Stimulated activated CD4-positive, alpha-beta T cell treated with anti-CD3 and anti-CD28 coated beads, Interleukin-1b, Interleukin-23, amount 100 ng/mL, for 1 hour (primary cell): Measurements from ENCODE around the gene KCNJ14.
A peak's percentile ranks its signal among the peaks of the same experiment; 100 is the strongest.

ENCODE experiments used
- DNase-seq, 2 donors: peaks; one replicate each; pipeline ENCODE4 v3.0.0-alpha.2; 2020; ENCODE audit warnings: low read depth in 2 of 2

Gene KCNJ14

DNA sequence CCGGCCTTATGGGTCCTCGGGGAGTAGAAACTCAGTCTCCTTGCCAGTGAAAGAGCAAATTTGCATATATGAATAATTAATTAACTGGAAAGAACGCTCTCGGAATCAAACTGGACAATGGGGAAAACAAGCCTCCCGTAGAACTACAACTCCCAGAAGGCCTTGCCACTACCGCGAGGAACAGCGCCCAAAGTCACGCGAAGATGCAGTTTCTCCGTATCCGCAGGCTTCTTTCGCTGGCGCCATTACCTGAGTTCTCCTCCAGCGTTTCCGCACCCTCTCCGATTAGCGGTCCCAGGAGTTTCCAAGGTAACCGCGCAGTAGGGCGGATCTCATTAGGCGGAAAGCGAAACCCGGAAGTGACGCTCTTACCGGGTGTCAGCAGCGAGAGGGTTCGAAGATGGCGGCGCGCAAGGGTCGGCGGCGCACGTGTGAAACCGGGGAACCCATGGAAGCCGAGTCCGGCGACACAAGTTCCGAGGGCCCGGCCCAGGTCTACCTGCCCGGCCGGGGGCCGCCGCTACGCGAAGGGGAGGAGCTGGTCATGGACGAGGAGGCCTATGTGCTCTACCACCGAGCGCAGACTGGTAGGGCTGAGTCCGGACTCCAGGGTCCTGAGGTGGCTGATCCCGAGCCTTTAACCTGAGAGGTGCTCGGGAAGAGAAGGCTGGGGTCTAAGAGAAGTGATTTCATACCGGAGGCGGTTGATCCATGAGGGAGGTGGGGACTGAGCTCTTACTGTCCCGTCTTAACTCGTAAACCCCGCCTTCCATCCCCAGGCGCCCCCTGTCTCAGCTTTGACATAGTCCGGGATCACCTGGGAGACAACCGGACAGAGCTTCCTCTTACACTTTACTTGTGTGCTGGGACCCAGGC is 9.5 kb upstream of the KCNJ14 start, which contains the start of gene GRWD1:
Gene GRWD1 (plus strand): TSS at position 378 of the 876 bp plus-strand sequence. CDS start 23 bp downstream, at position 401.
- DNase-seq: peak; percentile 79 to 82

DNA sequence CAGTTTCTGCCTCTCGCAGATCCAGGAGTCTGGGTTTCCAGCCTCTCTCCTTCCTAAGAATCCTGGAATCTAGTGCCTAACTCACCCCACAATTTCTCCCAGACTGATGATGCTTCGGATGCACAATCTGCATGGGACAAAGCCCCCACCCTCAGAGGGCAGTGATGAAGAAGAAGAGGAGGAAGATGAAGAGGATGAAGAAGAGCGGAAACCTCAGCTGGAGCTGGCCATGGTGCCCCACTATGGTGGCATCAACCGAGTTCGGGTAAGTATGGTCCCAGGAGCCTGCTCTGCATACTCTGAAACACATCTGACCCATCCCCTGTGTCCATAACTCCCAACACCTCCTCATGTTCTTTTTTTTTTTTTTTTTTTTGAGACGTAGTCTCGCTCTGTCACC is 8.8 kb upstream of the KCNJ14 start:
- DNase-seq: no peak

DNA sequence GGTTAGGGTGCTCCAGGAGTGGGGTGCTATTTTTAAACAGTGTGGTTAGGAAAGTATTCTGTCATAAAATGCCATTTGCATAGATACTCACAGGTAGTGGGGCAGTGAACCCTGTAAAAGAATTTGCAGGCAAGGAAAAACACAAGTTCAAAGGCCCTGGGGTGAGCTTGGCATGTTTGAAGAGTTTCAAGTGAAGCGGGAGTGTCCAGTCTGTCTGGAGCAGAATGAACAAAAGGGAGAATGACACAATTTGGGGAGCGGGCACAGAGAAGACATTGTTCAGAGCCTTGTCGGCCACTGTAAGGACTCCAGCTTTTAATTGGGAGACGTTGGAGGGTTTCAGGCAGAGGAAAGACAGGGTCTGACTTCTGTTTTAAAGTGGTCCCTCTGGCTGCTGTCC is 6.8 kb upstream of the KCNJ14 start:
- DNase-seq: no peak

- DNase-seq: no peak
Observed at GRCh38 chr19:48450441-48450840, 4.9 kb upstream of the KCNJ14 start.

DNA sequence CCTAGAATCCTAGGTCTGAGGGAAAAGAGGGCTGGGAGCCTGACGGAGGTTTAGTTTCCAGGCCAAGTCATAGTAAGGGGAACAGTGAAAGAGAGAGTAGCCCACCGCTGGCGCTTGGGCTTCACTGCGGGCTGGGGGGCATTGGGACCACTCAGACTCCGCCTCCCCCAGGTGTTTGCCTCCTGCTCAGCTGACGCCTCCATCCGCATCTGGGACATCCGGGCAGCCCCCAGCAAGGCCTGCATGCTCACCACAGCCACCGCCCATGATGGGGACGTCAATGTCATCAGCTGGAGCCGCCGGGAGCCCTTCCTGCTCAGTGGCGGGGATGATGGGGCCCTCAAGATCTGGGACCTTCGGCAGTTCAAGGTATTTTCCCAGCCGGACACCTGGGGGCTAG is 4.5 kb upstream of the KCNJ14 start:
- DNase-seq: no peak

DNA sequence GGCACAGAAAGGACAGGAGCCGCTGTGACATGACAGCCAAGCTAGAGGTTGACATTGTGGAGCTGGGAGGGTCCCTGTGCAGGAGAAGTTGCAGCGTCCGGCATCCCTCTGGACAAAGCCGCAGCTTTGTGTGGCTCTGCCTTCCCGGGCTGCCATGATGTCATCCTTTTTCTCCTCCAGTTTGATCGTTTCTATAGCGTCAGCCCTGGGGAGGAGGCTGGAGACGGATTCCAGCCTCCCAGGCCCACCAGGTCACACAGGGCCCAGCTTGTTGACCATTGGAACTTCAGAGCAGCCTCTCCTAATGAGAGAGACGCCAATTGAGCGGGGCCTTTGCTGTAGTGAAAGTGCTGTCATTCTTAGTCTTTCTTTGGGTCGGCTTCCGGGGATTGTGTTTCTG is 3.8 kb upstream of the KCNJ14 start:
- DNase-seq: no peak

DNA sequence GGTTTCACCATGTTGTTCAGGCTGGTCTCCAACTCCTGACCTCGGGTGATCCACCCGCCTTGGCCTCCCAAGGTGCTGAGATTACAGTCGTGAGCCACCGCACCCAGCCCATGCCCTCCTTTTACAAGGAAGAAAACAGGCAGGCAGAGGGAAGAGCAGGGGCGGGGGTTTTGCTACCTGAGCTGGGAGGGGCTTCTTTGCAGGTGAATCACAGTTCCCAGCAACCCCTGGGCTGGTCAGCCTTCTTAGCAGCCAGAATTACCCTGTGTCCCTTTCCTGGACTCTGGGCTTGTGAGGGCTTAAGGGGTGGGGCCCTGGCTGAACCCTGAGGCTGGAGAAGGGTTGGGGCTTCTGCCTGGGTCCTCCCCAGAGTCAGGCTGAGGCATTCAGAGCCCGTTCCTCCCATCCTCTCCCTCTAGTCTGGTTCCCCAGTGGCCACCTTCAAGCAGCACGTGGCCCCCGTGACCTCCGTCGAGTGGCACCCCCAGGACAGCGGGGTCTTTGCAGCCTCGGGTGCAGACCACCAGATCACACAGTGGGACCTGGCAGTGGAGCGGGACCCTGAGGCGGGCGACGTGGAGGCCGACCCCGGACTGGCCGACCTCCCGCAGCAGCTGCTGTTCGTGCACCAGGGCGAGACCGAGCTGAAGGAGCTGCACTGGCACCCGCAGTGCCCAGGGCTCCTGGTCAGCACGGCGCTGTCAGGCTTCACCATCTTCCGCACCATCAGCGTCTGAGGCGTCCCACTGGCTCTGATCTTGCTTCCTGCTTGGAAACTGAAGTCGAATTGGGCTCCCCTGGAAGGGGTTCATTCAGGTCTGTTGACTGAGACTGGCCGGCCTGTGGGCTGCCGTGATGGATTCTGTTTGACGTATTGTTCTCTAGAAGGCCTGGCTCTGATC is 2.8 kb upstream of the KCNJ14 start:
- no peak for DNase-seq

DNA sequence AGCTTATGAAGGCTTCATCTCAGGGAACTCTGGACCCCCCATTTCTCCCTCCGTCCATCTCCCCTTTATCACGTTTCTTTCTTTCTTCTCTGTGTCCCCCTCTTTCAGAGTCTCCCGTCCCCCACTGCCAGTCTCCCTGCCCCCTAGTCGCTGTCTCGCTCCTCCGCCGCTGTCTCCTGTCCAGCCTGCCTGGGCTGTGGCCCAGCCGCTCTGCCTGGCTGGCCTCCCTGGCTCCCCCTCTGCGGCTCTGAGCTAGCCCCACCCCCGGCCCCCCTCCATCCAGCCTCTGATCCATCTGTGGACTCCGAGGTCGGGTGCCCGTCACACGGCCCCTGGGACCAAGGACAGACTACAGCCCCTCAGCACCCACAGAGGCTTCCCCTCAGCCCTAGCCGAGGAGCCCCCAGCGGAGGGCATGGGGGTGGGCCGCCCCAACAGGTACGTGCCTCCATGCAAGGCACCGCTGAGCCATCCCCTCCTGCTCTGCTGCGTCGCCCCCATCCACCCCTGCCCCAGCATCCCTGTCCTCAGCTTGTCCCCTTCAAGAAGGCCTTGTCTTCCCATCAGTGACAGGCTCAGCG is 1.1 kb upstream of the KCNJ14 start:
- DNase-seq: no peak

DNA sequence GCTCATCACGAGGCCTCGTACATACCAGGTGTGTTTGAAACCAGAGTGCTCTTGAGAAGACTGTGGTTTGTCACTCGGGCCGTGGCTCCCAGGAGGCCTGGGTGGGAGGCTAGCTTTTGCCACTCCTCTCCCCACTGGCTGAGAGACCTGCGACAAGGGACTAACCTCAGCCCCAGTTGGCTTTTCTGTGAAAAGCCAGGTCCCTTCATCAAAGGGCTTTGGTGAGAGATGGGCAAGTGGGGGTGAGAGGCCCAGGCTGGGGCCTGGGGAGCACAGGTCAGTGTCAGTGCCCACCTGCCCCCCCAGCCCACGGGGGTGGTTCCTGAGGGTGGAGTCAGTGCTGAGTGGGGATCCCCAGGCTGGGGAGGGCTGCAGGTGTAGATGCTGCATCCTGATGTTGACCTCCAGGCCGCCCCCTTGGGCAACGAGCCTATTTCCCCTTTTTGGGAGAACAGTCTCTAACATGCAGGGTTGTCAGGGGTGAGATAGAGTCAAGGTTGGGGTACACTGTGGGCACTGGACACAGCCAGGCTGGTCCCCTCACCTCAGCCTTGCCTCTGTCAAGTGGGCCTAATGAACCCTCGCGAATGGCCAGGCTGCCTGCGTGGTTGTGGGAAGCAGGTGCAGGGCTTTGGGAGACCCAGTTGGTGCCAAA is 661 bp downstream of the KCNJ14 start:
- DNase-seq: no peak

DNA sequence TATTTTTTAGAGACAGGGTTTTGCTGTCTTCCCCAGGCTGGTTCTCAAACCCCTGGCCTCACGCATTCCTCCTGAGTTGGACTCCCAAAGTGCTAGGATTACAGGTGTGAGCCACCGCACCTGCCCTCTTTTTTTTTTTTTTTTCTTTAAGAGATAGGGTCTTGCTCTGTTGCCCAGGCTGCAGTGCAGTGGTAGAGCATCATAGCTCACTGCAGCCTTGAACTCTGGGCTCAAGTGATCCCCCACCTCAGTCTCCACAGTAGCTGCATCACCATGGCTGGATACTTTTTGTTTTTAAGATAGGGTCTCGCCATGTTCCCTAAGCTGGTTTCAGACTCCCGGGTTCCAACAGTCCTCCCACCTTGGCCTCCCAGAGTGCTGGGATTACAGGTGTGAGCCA is 1.5 kb downstream of the KCNJ14 start:
- DNase-seq: no peak

DNA sequence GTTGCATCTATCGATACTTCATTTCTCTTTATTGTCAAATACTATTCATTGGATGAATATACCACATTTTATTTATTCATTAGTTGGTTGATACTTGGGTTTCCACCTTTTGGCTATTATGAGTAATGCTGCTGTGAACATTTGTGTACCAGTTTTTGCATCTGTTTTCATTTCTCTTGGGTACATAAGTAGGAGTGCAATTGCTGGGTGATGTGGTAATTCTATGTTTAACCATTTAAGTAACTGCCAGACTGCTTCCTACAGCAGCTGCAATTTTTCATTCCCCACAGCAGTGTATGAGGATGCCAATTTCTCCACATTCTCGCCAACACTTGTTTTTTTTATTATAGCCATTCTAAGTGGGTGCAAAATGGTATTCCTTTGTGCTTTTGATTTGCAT is 2.6 kb downstream of the KCNJ14 start:
- DNase-seq: no peak

GRCh38 chr19:48461651-48461981 is 6.2 kb downstream of the KCNJ14 start:
- DNase-seq: no peak

GRCh38 chr19:48461982-48462655 is 6.7 kb downstream of the KCNJ14 start:
- DNase-seq: no peak

DNA sequence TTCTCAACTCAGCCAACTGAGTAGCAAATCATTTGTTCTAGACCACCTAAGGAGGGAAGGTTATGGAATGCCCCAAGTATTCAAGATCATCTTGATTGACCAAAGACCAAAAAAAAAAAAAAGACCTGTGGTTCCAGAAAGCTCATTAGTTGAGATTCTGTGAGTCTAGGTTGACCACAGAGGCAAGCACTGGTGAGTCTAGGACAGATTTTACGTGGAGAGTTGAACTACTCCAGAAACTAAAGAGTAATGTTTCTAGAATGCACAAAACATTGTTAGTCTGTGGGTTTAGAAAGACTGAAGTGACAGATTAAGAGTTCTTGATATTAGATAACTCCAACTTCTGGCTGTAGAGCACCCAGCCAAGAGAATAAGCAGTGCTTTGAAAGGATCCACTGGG is 9.8 kb downstream of the KCNJ14 start:
- DNase-seq: no peak

- no peak for DNase-seq
Observed at GRCh38 chr19:48466561-48467325, 11.4 kb downstream of the KCNJ14 start.

DNA sequence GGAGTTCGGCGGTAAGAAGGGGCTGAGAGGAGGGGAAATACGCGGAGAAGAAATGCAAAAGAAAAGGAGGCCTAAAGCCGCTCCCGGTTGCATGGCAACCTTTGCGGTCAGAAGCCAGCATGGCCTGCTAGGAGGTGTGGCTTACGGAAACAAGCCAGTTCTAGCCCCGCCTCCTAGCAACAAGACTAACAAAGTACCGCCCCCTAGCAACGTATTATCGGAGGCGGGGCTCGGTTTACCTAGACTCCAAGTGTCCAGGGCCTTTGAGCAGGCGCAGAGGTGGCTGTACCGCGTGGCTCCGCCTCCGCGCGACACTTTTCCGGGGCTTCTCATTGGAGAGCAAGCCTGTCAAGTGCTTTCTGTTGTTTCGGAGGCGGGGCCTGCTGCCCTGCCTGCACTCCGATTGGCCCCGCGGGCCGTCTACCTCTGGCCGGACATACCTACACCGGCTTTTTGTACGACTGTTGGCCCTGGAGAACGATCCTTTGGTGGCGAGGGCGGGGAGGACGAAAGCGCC is 13.5 kb downstream of the KCNJ14 start:
- peak; percentile 95 to 99 for DNase-seq

- peak; percentile 27 to 37 for DNase-seq
Observed at GRCh38 chr19:48469289-48469881, 14.0 kb downstream of the KCNJ14 start, which contains the start of gene CYTH2. TSS of gene CYTH2 (plus strand) at chr19:48469369. CDS start at chr19:48469508, 139 bp downstream.

GRCh38 chr19:48469934-48470680 is 14.7 kb downstream of the KCNJ14 start:
- no peak for DNase-seq

GRCh38 chr19:48470856-48471255 is 15.5 kb downstream of the KCNJ14 start:
- DNase-seq: no peak
